GM23338 (cell line): Measurements from ENCODE around the gene SYNE1. TPM values are rescaled to one million over a fixed set of nuclear protein-coding genes. Genes with fewer than 3 reads are reported as not detected.

ENCODE experiments used
- ATAC-seq: fragments of 200-7000 bp; cut with Tn5 transposase; 3 replicates; pipeline ENCODE4 v1.9.1; 2020
- DNase-seq: peaks from one replicate; pipeline ENCODE4 v3.0.0-alpha.2; 2015; ENCODE audit warnings: low spot score
- H2AFZ ChIP-seq: fragments of 200-600 bp; sonication (generic); 2 replicates; pipeline ENCODE4 v1.8.0; 2016; ENCODE audit warnings: antibody characterized with exemption, mild to moderate bottlenecking, moderate library complexity
- H3F3A ChIP-seq: fragments of 200-600 bp; sonication (generic); replicated peaks from 2 replicates; pipeline ENCODE4 v1.8.0; 2017; ENCODE audit warnings: antibody characterized with exemption, mixed run types, low read depth
- H3K27ac ChIP-seq: fragments of 200-600 bp; sonication (generic); 2 replicates; pipeline ENCODE4 v1.6.1; 2016; ENCODE audit warnings: low read depth
- H3K27me3 ChIP-seq: fragments of 200-600 bp; sonication (generic); 2 replicates; pipeline ENCODE4 v1.8.0; 2016; ENCODE audit warnings: mild to moderate bottlenecking, mixed run types, moderate library complexity; ENCODE audit not compliant: insufficient read depth
- H3K36me3 ChIP-seq: fragments of 200-600 bp; sonication (generic); 2 replicates; pipeline ENCODE4 v1.8.0; 2016; ENCODE audit warnings: mild to moderate bottlenecking; ENCODE audit not compliant: insufficient read depth
- H3K4me1 ChIP-seq: fragments of 200-600 bp; sonication (generic); 2 replicates; pipeline ENCODE4 v1.8.0; 2016; ENCODE audit warnings: mild to moderate bottlenecking, moderate library complexity; ENCODE audit not compliant: insufficient read depth
- H3K4me2 ChIP-seq: fragments of 200-600 bp; sonication (generic); 2 replicates; pipeline ENCODE4 v1.7.1; 2017; ENCODE audit warnings: mixed run types
- H3K4me3 ChIP-seq: fragments of 200-600 bp; sonication (generic); 2 replicates; pipeline ENCODE4 v1.6.1; 2016; ENCODE audit warnings: mixed run types
- H3K79me2 ChIP-seq: fragments of 200-600 bp; sonication (generic); replicated peaks from 2 replicates; pipeline ENCODE4 v1.8.0; 2017; ENCODE audit warnings: mild to moderate bottlenecking; ENCODE audit not compliant: insufficient read depth
- H3K9me2 ChIP-seq: fragments of 200-600 bp; sonication (generic); 2 replicates; pipeline ENCODE4 v1.8.0; 2017; ENCODE audit not compliant: insufficient read depth
- H4K20me1 ChIP-seq: fragments of 200-600 bp; sonication (generic); replicated peaks from 2 replicates; pipeline ENCODE4 v1.8.0; 2017; ENCODE audit warnings: mild to moderate bottlenecking; ENCODE audit not compliant: insufficient read depth
- H3K27ac Mint-ChIP-seq: 2 replicates; pipeline ENCODE4 v1.8.0; 2020; ENCODE audit warnings: inconsistent platforms, mild to moderate bottlenecking, moderate library complexity, mixed read lengths
- H3K27me3 Mint-ChIP-seq: 3 replicates; pipeline ENCODE4 v1.8.0; 2022; ENCODE audit warnings: low read depth, mild to moderate bottlenecking, moderate library complexity, mixed read lengths, inconsistent platforms; ENCODE audit not compliant: insufficient read depth, poor library complexity
- H3K36me3 Mint-ChIP-seq: 3 replicates; pipeline ENCODE4 v1.8.0; 2021; ENCODE audit warnings: low read depth, mild to moderate bottlenecking, inconsistent platforms, moderate library complexity, mixed read lengths
- H3K4me1 Mint-ChIP-seq: 3 replicates; pipeline ENCODE4 v1.8.0; 2020; ENCODE audit warnings: mild to moderate bottlenecking, inconsistent platforms, mixed read lengths
- H3K4me3 Mint-ChIP-seq: 3 replicates; pipeline ENCODE4 v1.8.0; 2021; ENCODE audit warnings: moderate library complexity, mild to moderate bottlenecking, inconsistent platforms, mixed read lengths
- H3K9me3 Mint-ChIP-seq: 3 replicates; pipeline ENCODE4 v1.8.0; 2020; ENCODE audit warnings: moderate library complexity, mild to moderate bottlenecking, inconsistent platforms, mixed read lengths
- CREB1 ChIP-seq: fragments of 250-450 bp; sonication (Bioruptor Pico); IDR thresholded peaks from 2 replicates; pipeline ENCODE4 v1.5.0; 2020; ENCODE audit warnings: low read depth, mild to moderate bottlenecking, moderate library complexity
- CTCF ChIP-seq, 2 experiments: fragments of 200-600 bp in 1 of 2; sonication (generic) in 1 of 2; conservative IDR thresholded peaks; 2 replicates each; pipeline versions ENCODE4 v1.5.1 to v1.6.1; 2016 to 2017; ENCODE audit warnings: antibody characterized with exemption in 2 of 2, low read depth in 2 of 2, mild to moderate bottlenecking in 2 of 2, moderate library complexity in 1 of 2
- ETS1 ChIP-seq: IDR thresholded peaks from 2 replicates; pipeline ENCODE4 v1.6.1; 2016; ENCODE audit warnings: antibody characterized with exemption
- EZH2 ChIP-seq: fragments of 200-600 bp; sonication (generic); IDR thresholded peaks from one replicate; pipeline ENCODE4 v1.8.0; 2017; ENCODE audit warnings: antibody characterized with exemption, mild to moderate bottlenecking, low read depth; ENCODE audit not compliant: unreplicated experiment
- EZH2phosphoT487 ChIP-seq: fragments of 200-600 bp; sonication (generic); IDR thresholded peaks from one replicate; pipeline ENCODE4 v1.8.1; 2018; ENCODE audit warnings: antibody characterized with exemption; ENCODE audit not compliant: unreplicated experiment
- JUNB ChIP-seq: IDR thresholded peaks from one replicate; pipeline ENCODE4 v1.6.1; 2016; ENCODE audit warnings: antibody characterized with exemption; ENCODE audit not compliant: unreplicated experiment
- NANOG ChIP-seq: IDR thresholded peaks from 2 replicates; pipeline ENCODE4 v1.6.1; 2016; ENCODE audit warnings: antibody characterized with exemption, borderline replicate concordance
- POLR2AphosphoS5 ChIP-seq: IDR thresholded peaks from 2 replicates; pipeline ENCODE4 v1.6.1; 2016; ENCODE audit warnings: antibody characterized with exemption, low read depth
- REST ChIP-seq: IDR thresholded peaks from one replicate; pipeline ENCODE4 v1.6.1; 2018; ENCODE audit warnings: antibody characterized with exemption; ENCODE audit not compliant: unreplicated experiment
- STAT1 ChIP-seq: IDR thresholded peaks from one replicate; pipeline ENCODE4 v1.6.1; 2016; ENCODE audit warnings: antibody characterized with exemption; ENCODE audit not compliant: unreplicated experiment
- ZNF114 ChIP-seq: fragments of 250-450 bp; sonication (Bioruptor Pico); IDR thresholded peaks from 2 replicates; pipeline ENCODE4 v1.5.0; 2020; ENCODE audit warnings: mild to moderate bottlenecking, moderate library complexity
- ZNF331 ChIP-seq: fragments of 250-450 bp; sonication (Bioruptor Pico); IDR thresholded peaks from 2 replicates; pipeline ENCODE4 v1.5.0; 2020; ENCODE audit warnings: low read depth, mild to moderate bottlenecking, moderate library complexity
- ZNF462 ChIP-seq: fragments of 250-450 bp; sonication (Bioruptor Pico); IDR thresholded peaks from 2 replicates; pipeline ENCODE4 v1.5.0; 2020; ENCODE audit warnings: mild to moderate bottlenecking, moderate library complexity
- polyA plus RNA-seq: library from polyadenylated mRNA; unstranded; fragments of >200 nt; fragmentation: Nextera tagmentation; extraction: Ambion mirVana; gene quantifications from 2 replicates; pipeline ENCODE4 v1.2.1, GENCODE V29; 2016
- total RNA-seq: library from RNA; depleted of rRNA; stranded (reverse); fragments of >200 nt; shearing (Covaris generic); gene quantifications from 2 replicates; pipeline ENCODE4 v1.2.3, GENCODE V29; 2014

SYNE1 gene
- total and polyA plus RNA-seq, 2 experiments from 2014 or later, result 3.9 to 13.6 TPM

- H3K4me3 ChIP-seq, result no peak overlapping the region
Measured at GRCh38 chr6:152680151-152680550, 43.0 kb upstream of the SYNE1 start.

More at GRCh38 chr6:152680151-152680550, 43.0 kb upstream of the SYNE1 start:
- H3K36me3 ChIP-seq, result no peaks in the 10 kb centered on the region
- H3K4me3 Mint-ChIP-seq, result no peak overlapping the region
- peaks cover 9% of the 10 kb centered on the region for H3K27me3 Mint-ChIP-seq
- no peaks in the 10 kb centered on the region for H3K27me3 ChIP-seq
- peak overlapping the region; percentile 95 for H3K27ac ChIP-seq
- H3K9me2 ChIP-seq, result no peaks in the 10 kb centered on the region
- no peak for DNase-seq
- peak overlapping the region; percentile 64; the same call in 1 of the 2 replicates for H2AFZ ChIP-seq
- no peaks in the 10 kb centered on the region for H4K20me1 ChIP-seq
- H3K36me3 Mint-ChIP-seq, result no peaks in the 10 kb centered on the region
- no peaks in the 10 kb centered on the region; the same call in 2 of the 3 replicates for H3K9me3 Mint-ChIP-seq
- peaks cover 47% of the 10 kb centered on the region for H3K4me1 ChIP-seq
- TF ChIP-seq ZNF331 (CRISPR knock-in tag) (no peak), ZNF114 (CRISPR knock-in tag) (no peak), STAT1 (no peak), EZH2 (no peak), CTCF (conservative IDR thresholded peaks at IDR 0.05; ENCODE audit: low read depth in 2 of 2) (no peak), NANOG (no peak), EZH2phosphoT487 (no peak), ZNF462 (CRISPR knock-in tag) (no peak), JUNB (no peak), REST (no peak), ETS1 (no peak), CREB1 (no peak), POLR2AphosphoS5 (no peak)
- ATAC-seq, result no peak
- peak overlapping the region; percentile 45; the same call in 1 of the 2 replicates for H3K27ac Mint-ChIP-seq
- peaks cover 39% of the 10 kb centered on the region for H3K4me1 Mint-ChIP-seq
- peak overlapping the region; percentile 46; the same call in 1 of the 2 replicates for H3K4me2 ChIP-seq
- H3F3A ChIP-seq, result no peaks in the 10 kb centered on the region
- no peaks in the 10 kb centered on the region for H3K79me2 ChIP-seq
